Fibroblast of mammary gland (primary cell): ENCODE data around the gene CDCA4.

ENCODE experiments used
- DNase-seq: peaks from one replicate; pipeline ENCODE4 v3.0.0-alpha.2; 2010; ENCODE audit warnings: low read depth
- H3K4me3 ChIP-seq: 2 replicates; pipeline ENCODE4 v1.5.1; 2011; ENCODE audit warnings: low read depth, mild to moderate bottlenecking, low read length, moderate library complexity; ENCODE audit not compliant: control insufficient read depth
- CTCF ChIP-seq: conservative IDR thresholded peaks from 2 replicates; pipeline ENCODE4 v1.5.1; 2011; ENCODE audit warnings: low read depth, low read length, inconsistent platforms; ENCODE audit not compliant: control insufficient read depth, insufficient read depth

The CDCA4 gene

GRCh38 chr14:105020815-105021655, at the start of gene CDCA4:
Gene CDCA4 (minus strand): TSS chr14:105021083. CDS start chr14:105011929, 9,154 bp downstream.
- peak; percentile 92 for DNase-seq
- peak within 1 kb of the TSS; percentile 90 for H3K4me3 ChIP-seq
- TF ChIP-seq CTCF: no peak

GRCh38 chr14:105069871-105070759, 49.2 kb upstream of the CDCA4 start:
- peak; percentile 60 for DNase-seq
- TF ChIP-seq CTCF: no peak
- H3K4me3 ChIP-seq: no peak overlapping the region

- DNase-seq: no peak
- H3K4me3 ChIP-seq: no peak overlapping the region
- TF ChIP-seq CTCF: no peak
Observed at GRCh38 chr14:105069522-105069870, 48.6 kb upstream of the CDCA4 start.

- no peak overlapping the region for H3K4me3 ChIP-seq
- no peak for DNase-seq
- TF ChIP-seq CTCF: no peak
Observed at GRCh38 chr14:105068818-105069217, 47.9 kb upstream of the CDCA4 start.

GRCh38 chr14:105067969-105068301, 47.1 kb upstream of the CDCA4 start:
- TF ChIP-seq CTCF: no peak
- H3K4me3 ChIP-seq: no peak overlapping the region
- DNase-seq: no peak

GRCh38 chr14:105067140-105067968, 46.5 kb upstream of the CDCA4 start:
- no peak overlapping the region for H3K4me3 ChIP-seq
- TF ChIP-seq CTCF: no peak
- DNase-seq: peak; percentile 29
